SHP77 treated with DMSO at 0.1 percent for 48 hours (cell line): ENCODE data around the gene IL1R1.
"Not testable (repeated sequence)": the region's sequence is repeated elsewhere in the genome, so short reads cannot be mapped to it uniquely, and the experiment has no call there.

Experiments used
- DNase-seq: peaks from one replicate; lab custom pipeline; 2025; lab: John Stamatoyannopoulos, UW

IL1R1 gene

GRCh38 chr2:102111823-102112222 lies 30.7 kb upstream of the IL1R1 start:
- DNase-seq = no peak

GRCh38 chr2:102112271-102112670 lies 30.3 kb upstream of the IL1R1 start:
- no peak for DNase-seq

GRCh38 chr2:102112692-102113665 lies 29.6 kb upstream of the IL1R1 start:
- no peak for DNase-seq

GRCh38 chr2:102114290-102114721 lies 28.2 kb upstream of the IL1R1 start:
- no peak for DNase-seq

- no peak for DNase-seq
Observed at GRCh38 chr2:102114851-102115497, 27.6 kb upstream of the IL1R1 start.

DNA sequence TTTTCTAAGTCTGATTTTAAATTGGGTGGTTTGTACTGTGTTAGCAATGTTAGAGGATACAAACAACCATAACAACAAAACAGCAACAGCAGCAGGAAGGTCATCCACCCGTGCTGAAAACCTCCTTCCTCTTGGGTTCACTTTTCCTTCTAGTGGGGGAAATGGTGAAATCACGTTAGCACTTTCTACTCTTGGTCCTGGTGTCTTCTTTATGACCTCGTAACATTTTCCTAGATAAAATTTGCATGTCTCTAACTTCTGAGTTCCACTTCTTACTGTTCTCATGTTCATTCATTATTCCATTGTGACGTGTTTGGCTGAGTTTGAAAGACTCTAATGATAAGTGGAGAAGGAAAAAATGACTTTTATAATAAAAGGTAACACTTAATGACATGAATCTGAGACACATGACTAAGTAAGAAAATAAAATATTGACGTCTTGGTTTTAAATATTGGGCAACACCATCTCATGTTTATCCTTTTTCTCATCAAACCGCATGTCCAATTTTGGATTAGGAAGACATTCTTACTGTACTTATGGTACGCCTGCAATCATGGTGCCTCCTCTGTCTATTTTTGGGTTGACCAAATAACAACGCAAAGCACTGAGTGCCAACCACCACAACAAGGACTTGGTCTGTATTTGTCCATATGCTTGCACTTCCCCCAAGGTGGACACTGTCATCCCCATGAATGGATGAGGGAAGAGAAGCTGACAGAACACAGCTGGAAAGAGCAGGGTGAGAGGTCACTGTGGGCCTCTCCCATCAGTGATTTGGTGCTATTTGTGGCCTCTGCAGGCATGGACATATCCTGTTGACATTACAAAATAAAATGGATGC lies 25.7 kb upstream of the IL1R1 start:
- no peak for DNase-seq

DNA sequence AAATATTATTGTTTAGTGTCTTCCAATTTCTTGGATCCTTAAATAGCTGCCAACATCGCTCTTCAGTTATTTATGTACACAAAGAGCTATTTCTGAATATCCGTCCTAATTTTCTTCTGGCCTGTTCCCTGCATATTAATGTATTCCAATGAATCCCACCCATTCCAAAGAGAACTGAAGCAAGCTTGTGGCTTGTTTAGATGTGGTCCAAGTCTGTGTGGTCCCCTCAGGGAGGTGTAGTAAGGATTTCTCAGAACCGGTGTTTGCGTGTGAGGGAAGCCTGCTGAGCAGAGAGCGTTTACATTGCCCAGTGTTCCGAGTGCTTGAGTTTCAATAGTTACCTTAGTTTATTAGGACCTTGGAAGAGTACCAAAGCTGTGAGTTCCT lies 25.1 kb upstream of the IL1R1 start:
- DNase-seq = no peak

DNA sequence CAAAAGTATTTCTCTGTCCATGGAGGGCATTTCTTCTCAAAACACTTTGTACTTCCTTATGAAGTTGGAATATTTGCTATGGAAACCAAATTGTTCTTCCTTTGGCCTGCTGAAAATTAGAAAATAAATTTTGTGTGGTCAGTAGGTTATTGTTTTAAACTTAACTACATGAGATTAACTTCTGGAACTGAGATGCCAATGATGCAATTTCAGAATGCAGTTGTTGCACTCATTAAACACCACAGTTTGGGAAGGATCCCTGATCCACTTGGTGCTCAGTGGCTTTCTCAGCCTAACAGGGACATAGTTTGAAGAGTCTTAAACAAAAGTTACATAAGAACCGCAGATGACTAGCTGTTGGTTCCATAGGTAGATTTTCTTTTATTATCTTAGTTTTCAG lies 23.3 kb upstream of the IL1R1 start:
- no peak for DNase-seq

DNA sequence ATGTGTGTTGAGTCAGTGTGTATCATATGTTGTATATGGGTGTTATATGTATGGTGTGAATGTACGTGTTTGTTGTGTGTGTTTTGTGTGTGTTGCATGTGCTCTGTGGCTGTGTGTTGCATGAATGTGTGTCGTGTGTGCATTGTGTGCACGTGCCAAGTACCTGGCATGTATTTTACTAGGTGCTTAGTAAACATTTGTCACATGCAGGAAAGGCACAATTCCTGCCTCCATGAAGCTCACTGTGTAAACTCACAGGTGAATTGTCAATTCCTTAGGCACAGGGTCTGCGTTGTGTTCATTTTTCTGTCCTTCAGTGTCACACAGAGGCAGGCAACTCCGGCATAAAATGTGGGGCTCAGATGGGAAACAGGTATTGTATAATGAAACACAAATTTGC lies 22.3 kb upstream of the IL1R1 start:
- DNase-seq = no peak

DNA sequence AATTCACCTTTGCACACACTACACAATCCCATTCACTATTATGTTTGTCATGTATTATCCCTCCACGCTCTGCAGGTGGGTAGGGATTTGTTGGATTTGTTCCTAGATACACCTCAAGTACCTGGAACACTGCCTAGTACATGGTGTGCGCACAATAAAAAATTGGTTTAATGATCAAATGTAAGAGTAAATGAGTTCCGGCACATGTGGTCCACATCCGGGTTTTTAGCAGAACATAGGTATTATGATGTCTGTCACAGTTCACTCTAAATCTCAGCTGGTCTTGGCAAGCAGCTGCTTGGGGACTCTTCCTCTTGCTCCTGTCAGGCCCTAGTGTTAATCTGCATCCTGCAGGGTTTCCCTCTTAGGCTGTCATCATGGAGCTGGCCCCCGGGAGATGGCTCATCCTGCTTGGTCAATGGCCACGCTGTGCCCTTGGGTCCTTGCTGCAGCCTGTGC lies 21.8 kb upstream of the IL1R1 start:
- DNase-seq = no peak

- no peak for DNase-seq
Observed at GRCh38 chr2:102122115-102122514, 20.4 kb upstream of the IL1R1 start.

DNA sequence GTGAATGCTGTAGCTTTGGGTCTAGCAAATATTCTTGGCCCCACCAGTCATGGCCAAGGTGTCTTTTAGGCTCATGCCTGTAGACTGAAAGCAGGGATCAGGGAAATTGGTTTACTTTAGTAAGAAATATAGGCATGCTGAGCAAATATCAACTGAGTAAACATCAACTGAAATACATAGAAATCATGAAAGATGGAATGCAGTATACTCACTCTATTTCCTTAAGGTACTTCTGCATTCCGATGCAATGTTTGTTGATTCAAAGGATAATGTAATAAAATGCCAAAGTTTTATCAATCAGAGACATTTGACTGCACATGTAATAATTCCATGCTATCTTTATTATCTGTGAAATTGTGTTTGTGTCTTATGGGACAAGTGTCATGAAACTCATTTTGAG lies 19.6 kb upstream of the IL1R1 start:
- no peak for DNase-seq

GRCh38 chr2:102124421-102124820 lies 18.1 kb upstream of the IL1R1 start:
- DNase-seq = not testable (repeated sequence)

DNA sequence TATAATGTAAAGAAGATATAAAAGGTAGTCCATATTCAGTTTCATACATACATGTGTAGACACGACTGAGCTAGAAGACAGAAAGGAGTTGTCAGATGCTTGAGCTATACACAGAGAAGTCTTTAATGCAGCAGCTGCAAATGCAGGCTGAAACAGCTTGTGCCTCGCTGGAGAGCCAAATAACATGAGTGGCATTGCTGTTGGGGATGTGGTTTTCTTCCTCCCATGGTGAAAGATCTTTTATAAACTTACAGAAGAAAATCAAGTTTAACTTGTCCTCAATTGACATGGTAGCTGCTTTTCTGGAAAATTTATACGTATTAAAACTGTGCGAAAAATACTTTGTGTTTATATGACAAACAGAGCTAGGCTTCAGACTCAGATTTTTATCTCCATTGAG lies 16.4 kb upstream of the IL1R1 start:
- no peak for DNase-seq

DNA sequence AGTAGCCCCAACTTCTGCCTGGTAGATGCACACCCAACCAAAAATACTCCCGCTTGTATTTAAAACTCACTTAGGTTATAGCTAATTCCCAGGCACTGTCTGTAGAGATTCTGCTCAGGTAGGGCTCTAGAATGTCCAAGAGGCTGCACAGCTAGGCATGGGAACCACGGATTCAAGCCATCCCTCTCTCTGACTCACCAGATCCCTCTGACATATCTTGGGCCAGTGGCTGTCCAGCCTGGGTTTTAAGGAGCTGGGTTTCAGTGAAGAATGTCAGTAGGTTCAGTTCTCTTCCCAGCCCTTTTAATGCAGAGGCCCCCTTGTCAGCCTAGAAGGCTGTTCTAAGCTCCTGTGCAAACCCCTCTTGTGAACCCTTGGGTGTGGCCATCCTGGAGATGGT lies 15.9 kb upstream of the IL1R1 start:
- no peak for DNase-seq

DNA sequence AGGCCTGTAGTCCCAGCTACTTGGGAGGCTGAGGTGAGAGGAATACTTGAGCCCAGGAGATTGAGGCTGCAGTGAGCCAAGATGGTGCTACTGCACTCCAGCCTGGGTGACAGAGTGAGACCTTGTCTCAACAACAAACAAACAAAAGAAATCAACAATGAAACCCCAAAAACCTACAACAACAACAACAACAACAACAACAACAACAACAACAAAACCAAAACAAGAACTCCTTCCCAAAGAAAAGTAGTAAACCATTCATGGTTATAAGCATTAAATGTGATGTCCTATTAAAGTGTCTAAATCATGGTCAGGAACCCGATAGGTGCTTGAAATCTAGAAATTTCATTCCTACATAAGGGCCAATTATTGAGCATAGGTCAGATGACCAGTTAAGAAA lies 13.5 kb upstream of the IL1R1 start:
- DNase-seq = no peak

DNA sequence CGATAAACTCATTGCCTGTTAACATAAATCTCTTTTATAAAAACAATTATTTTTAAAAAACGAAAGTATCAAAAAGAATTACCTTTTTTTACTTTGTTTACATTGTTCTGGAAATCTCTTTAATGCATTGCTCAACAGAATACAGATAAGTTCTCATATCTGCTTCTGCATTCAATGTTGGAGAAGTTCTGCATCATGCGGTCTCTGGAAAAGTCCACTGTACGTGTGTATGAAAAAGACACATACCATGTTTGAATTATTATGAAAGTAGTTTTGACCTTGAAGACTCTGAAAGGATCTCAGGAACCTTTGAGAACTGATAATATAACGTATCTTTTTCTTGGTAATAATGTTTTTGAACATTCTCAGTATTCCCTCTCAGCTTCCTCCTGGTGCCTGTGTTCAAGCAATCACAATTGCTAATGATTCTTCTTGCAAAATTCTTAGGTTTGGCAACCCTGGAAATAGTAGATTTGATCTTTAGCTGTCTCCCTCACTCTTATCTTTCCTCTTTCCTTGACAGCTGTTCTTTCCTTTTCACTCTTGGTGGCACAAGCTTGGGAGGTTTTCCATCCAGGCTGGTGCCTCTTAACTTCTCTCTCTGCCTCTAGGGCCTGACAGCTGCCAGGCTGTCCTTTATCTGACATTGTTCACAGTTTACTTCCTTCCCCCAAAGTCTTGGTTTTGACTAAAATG lies 12.4 kb upstream of the IL1R1 start:
- no peak for DNase-seq

DNA sequence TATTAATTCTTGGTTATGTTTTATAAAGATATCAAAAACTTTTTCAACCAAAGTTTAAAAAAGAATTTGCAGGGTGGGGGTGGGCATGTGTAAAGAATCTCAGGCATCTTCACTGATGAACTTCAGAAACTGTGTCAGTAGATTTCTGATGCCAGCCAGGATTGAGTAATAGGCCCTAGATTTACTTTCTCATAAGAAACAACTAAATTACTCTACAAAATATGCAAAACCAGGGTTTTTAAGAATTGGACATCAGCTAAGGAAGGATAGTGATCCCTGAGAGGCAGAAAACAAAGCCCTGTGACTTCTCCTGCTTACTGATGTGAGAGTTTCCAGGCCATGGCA lies 11.9 kb upstream of the IL1R1 start:
- no peak for DNase-seq

GRCh38 chr2:102131564-102131963 lies 11.0 kb upstream of the IL1R1 start:
- DNase-seq = no peak

GRCh38 chr2:102137138-102137537 lies 5.4 kb upstream of the IL1R1 start:
- DNase-seq = no peak

DNA sequence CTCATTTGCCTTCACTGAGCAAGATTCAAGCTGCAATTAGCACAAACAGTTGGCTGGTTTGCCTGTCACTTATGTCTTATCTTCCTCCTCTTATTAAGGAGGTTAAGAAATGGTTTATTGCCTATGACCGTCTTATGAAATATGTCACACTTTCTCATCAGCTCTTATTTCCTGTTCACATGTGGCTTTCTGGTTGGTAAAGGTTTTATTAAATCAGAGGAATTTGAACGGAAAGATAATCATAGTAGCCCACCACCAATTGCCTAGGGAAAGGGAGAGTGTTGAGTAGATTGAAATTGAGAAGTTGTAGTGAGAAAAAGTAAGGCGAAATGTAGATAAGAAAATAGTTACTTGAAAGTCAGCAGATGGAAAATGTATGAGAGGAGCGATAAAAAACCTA lies 4.2 kb upstream of the IL1R1 start:
- no peak for DNase-seq

DNA sequence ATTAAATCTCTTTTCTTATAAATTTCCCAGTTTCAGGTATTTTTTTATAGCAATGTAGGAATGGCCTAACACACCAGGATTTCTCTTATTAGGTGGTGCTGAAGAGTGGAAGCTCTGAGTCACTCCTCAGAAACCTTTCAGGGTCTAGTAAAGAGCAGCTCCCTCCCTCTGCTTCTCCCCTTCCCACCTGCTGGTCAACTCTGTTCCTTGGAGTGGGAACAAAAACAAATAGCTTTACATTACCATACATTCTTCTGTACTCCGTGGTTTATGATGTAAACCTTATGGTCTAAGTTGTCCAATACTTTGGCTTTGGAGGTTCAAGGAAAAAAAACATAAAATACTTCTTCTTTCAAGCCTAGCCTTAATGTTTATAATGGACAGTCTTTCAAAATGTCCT lies 2.7 kb upstream of the IL1R1 start:
- no peak for DNase-seq
